ENCODE data around the gene BIRC5. TPM values are rescaled to one million over a fixed set of nuclear protein-coding genes. Genes with fewer than 3 reads are reported as not detected.

Gene BIRC5
- total RNA-seq, 1 donor from 2014 or later: 11.0 TPM

GRCh38 chr17:78202666-78203065, 11.4 kb upstream of the BIRC5 start:
- H3K9ac ChIP-seq (ENCODE audit: low read depth in 1 of 3, low read length in 3 of 3): no peak overlapping the region
- H3K27ac ChIP-seq (ENCODE audit: low read depth, low read length): no peak overlapping the region
- no peaks in the 10 kb centered on the region for H3K27me3 ChIP-seq (ENCODE audit: control insufficient read depth in 3 of 3, insufficient read depth in 3 of 3, low read length in 3 of 3)
- no peaks in the 10 kb centered on the region for H3K9me3 ChIP-seq (ENCODE audit: control insufficient read depth in 3 of 3, low read length in 3 of 3)
- peaks cover 2 to 23% (median 2%) of the 10 kb centered on the region in 3 donors for H3K36me3 ChIP-seq (ENCODE audit: control insufficient read depth in 3 of 3, insufficient read depth in 3 of 3, low read length in 3 of 3)
- no peak overlapping the region for H3K4me3 ChIP-seq (ENCODE audit: low read length in 3 of 3)
- H3K4me1 ChIP-seq (ENCODE audit: control insufficient read depth in 3 of 3, insufficient read depth in 3 of 3, low read length in 3 of 3): no peaks in the 10 kb centered on the region

- no peak overlapping the region for H3K27ac ChIP-seq (ENCODE audit: low read depth, low read length)
- no peak overlapping the region for H3K9ac ChIP-seq (ENCODE audit: low read depth in 1 of 3, low read length in 3 of 3)
- no peak overlapping the region for H3K4me3 ChIP-seq (ENCODE audit: low read length in 3 of 3)
- H3K9me3 ChIP-seq (ENCODE audit: control insufficient read depth in 3 of 3, low read length in 3 of 3): no peaks in the 10 kb centered on the region
- no peaks in the 10 kb centered on the region for H3K27me3 ChIP-seq (ENCODE audit: control insufficient read depth in 3 of 3, insufficient read depth in 3 of 3, low read length in 3 of 3)
- no peaks in the 10 kb centered on the region for H3K4me1 ChIP-seq (ENCODE audit: control insufficient read depth in 3 of 3, insufficient read depth in 3 of 3, low read length in 3 of 3)
- H3K36me3 ChIP-seq (ENCODE audit: control insufficient read depth in 3 of 3, insufficient read depth in 3 of 3, low read length in 3 of 3): peaks cover 2 to 19% (median 2%) of the 10 kb centered on the region in 3 donors
Observed at GRCh38 chr17:78204387-78205123, 9.5 kb upstream of the BIRC5 start.

- Histone ChIP-seq H3K9me3 (ENCODE audit: control insufficient read depth in 3 of 3, low read length in 3 of 3) (no peaks in the 10 kb centered on the region), H3K4me1 (ENCODE audit: control insufficient read depth in 3 of 3, insufficient read depth in 3 of 3, low read length in 3 of 3) (no peaks in the 10 kb centered on the region), H3K27ac (ENCODE audit: low read depth, low read length) (no peak overlapping the region), H3K4me3 (ENCODE audit: low read length in 3 of 3) (no peak overlapping the region), H3K36me3 (ENCODE audit: control insufficient read depth in 3 of 3, insufficient read depth in 3 of 3, low read length in 3 of 3) (peaks cover 2 to 19% (median 2%) of the 10 kb centered on the region in 3 donors), H3K9ac (ENCODE audit: low read depth in 1 of 3, low read length in 3 of 3) (no peak overlapping the region), H3K27me3 (ENCODE audit: control insufficient read depth in 3 of 3, insufficient read depth in 3 of 3, low read length in 3 of 3) (no peaks in the 10 kb centered on the region)
Observed at GRCh38 chr17:78205124-78205775, 8.8 kb upstream of the BIRC5 start.

- Histone ChIP-seq H3K4me1 (ENCODE audit: control insufficient read depth in 3 of 3, insufficient read depth in 3 of 3, low read length in 3 of 3) (no peaks in the 10 kb centered on the region), H3K9ac (ENCODE audit: low read depth in 1 of 3, low read length in 3 of 3) (no peak overlapping the region), H3K27ac (ENCODE audit: low read depth, low read length) (no peak overlapping the region), H3K9me3 (ENCODE audit: control insufficient read depth in 3 of 3, low read length in 3 of 3) (no peaks in the 10 kb centered on the region), H3K4me3 (ENCODE audit: low read length in 3 of 3) (no peak overlapping the region), H3K36me3 (ENCODE audit: control insufficient read depth in 3 of 3, insufficient read depth in 3 of 3, low read length in 3 of 3) (peaks cover 2 to 14% (median 2%) of the 10 kb centered on the region in 3 donors), H3K27me3 (ENCODE audit: control insufficient read depth in 3 of 3, insufficient read depth in 3 of 3, low read length in 3 of 3) (no peaks in the 10 kb centered on the region)
Observed at GRCh38 chr17:78206298-78206697, 7.8 kb upstream of the BIRC5 start.

GRCh38 chr17:78208486-78208885, 5.6 kb upstream of the BIRC5 start:
- Histone ChIP-seq H3K4me1 (ENCODE audit: control insufficient read depth in 3 of 3, insufficient read depth in 3 of 3, low read length in 3 of 3) (no peaks in the 10 kb centered on the region), H3K4me3 (ENCODE audit: low read length in 3 of 3) (no peak overlapping the region)

GRCh38 chr17:78210111-78210510, 3.9 kb upstream of the BIRC5 start:
- H3K9ac ChIP-seq (ENCODE audit: low read depth in 1 of 3, low read length in 3 of 3): no peak overlapping the region
- H3K9me3 ChIP-seq (ENCODE audit: control insufficient read depth in 3 of 3, low read length in 3 of 3): no peaks in the 10 kb centered on the region
- H3K27ac ChIP-seq (ENCODE audit: low read depth, low read length): no peak overlapping the region
- peaks cover 5 to 6% (median 5%) of the 10 kb centered on the region in 3 donors for H3K4me1 ChIP-seq (ENCODE audit: control insufficient read depth in 3 of 3, insufficient read depth in 3 of 3, low read length in 3 of 3)
- H3K36me3 ChIP-seq (ENCODE audit: control insufficient read depth in 3 of 3, insufficient read depth in 3 of 3, low read length in 3 of 3): no peaks in the 10 kb centered on the region
- H3K27me3 ChIP-seq (ENCODE audit: control insufficient read depth in 3 of 3, insufficient read depth in 3 of 3, low read length in 3 of 3): no peaks in the 10 kb centered on the region
- H3K4me3 ChIP-seq (ENCODE audit: low read length in 3 of 3): no peak overlapping the region

More at GRCh38 chr17:78208486-78208885, 5.6 kb upstream of the BIRC5 start:
- Histone ChIP-seq H3K9me3 (ENCODE audit: control insufficient read depth in 3 of 3, low read length in 3 of 3) (no peaks in the 10 kb centered on the region), H3K27ac (ENCODE audit: low read depth, low read length) (no peak overlapping the region), H3K9ac (ENCODE audit: low read depth in 1 of 3, low read length in 3 of 3) (no peak overlapping the region), H3K27me3 (ENCODE audit: control insufficient read depth in 3 of 3, insufficient read depth in 3 of 3, low read length in 3 of 3) (no peaks in the 10 kb centered on the region), H3K36me3 (ENCODE audit: control insufficient read depth in 3 of 3, insufficient read depth in 3 of 3, low read length in 3 of 3) (peaks cover 0 to 11% (median under 1%) of the 10 kb centered on the region in 3 donors)

GRCh38 chr17:78211032-78211431, 3.0 kb upstream of the BIRC5 start:
- H3K9ac ChIP-seq (ENCODE audit: low read depth in 1 of 3, low read length in 3 of 3): no peak overlapping the region
- no peaks in the 10 kb centered on the region for H3K36me3 ChIP-seq (ENCODE audit: control insufficient read depth in 3 of 3, insufficient read depth in 3 of 3, low read length in 3 of 3)
- no peak overlapping the region for H3K4me3 ChIP-seq (ENCODE audit: low read length in 3 of 3)
- H3K27me3 ChIP-seq (ENCODE audit: control insufficient read depth in 3 of 3, insufficient read depth in 3 of 3, low read length in 3 of 3): no peaks in the 10 kb centered on the region
- no peaks in the 10 kb centered on the region for H3K9me3 ChIP-seq (ENCODE audit: control insufficient read depth in 3 of 3, low read length in 3 of 3)
- no peak overlapping the region for H3K27ac ChIP-seq (ENCODE audit: low read depth, low read length)
- peaks cover 5 to 6% (median 5%) of the 10 kb centered on the region in 3 donors for H3K4me1 ChIP-seq (ENCODE audit: control insufficient read depth in 3 of 3, insufficient read depth in 3 of 3, low read length in 3 of 3)

GRCh38 chr17:78214706-78215061, 631 bp downstream of the BIRC5 start:
- peak overlapping the region in 2 of 3 donors; percentile 60 to 69 for H3K4me3 ChIP-seq (ENCODE audit: low read length in 3 of 3)
- H3K27ac ChIP-seq (ENCODE audit: low read depth, low read length): no peak overlapping the region
- no peaks in the 10 kb centered on the region for H3K9me3 ChIP-seq (ENCODE audit: control insufficient read depth in 3 of 3, low read length in 3 of 3)
- peaks cover 5 to 6% (median 5%) of the 10 kb centered on the region in 3 donors for H3K4me1 ChIP-seq (ENCODE audit: control insufficient read depth in 3 of 3, insufficient read depth in 3 of 3, low read length in 3 of 3)
- H3K27me3 ChIP-seq (ENCODE audit: control insufficient read depth in 3 of 3, insufficient read depth in 3 of 3, low read length in 3 of 3): no peaks in the 10 kb centered on the region
- no peaks in the 10 kb centered on the region for H3K36me3 ChIP-seq (ENCODE audit: control insufficient read depth in 3 of 3, insufficient read depth in 3 of 3, low read length in 3 of 3)
- peak overlapping the region in 1 of 3 donors; percentile 57 for H3K9ac ChIP-seq (ENCODE audit: low read depth in 1 of 3, low read length in 3 of 3)

- Histone ChIP-seq H3K9ac (ENCODE audit: low read depth in 1 of 3, low read length in 3 of 3) (no peak overlapping the region), H3K36me3 (ENCODE audit: control insufficient read depth in 3 of 3, insufficient read depth in 3 of 3, low read length in 3 of 3) (no peaks in the 10 kb centered on the region), H3K27ac (ENCODE audit: low read depth, low read length) (no peak overlapping the region)
Observed at GRCh38 chr17:78219396-78220150, 5.5 kb downstream of the BIRC5 start.

GRCh38 chr17:78223061-78223460, 9.0 kb downstream of the BIRC5 start:
- no peak overlapping the region for H3K9ac ChIP-seq (ENCODE audit: low read depth in 1 of 3, low read length in 3 of 3)
- H3K27me3 ChIP-seq (ENCODE audit: control insufficient read depth in 3 of 3, insufficient read depth in 3 of 3, low read length in 3 of 3): peaks cover 0 to 27% (median 4%) of the 10 kb centered on the region in 3 donors
- no peaks in the 10 kb centered on the region for H3K9me3 ChIP-seq (ENCODE audit: control insufficient read depth in 3 of 3, low read length in 3 of 3)
- H3K27ac ChIP-seq (ENCODE audit: low read depth, low read length): no peak overlapping the region
- H3K36me3 ChIP-seq (ENCODE audit: control insufficient read depth in 3 of 3, insufficient read depth in 3 of 3, low read length in 3 of 3): no peaks in the 10 kb centered on the region
- peaks cover 8% of the 10 kb centered on the region in 3 donors for H3K4me1 ChIP-seq (ENCODE audit: control insufficient read depth in 3 of 3, insufficient read depth in 3 of 3, low read length in 3 of 3)
- no peak overlapping the region for H3K4me3 ChIP-seq (ENCODE audit: low read length in 3 of 3)

More at GRCh38 chr17:78219396-78220150, 5.5 kb downstream of the BIRC5 start:
- Histone ChIP-seq H3K4me3 (ENCODE audit: low read length in 3 of 3) (no peak overlapping the region), H3K4me1 (ENCODE audit: control insufficient read depth in 3 of 3, insufficient read depth in 3 of 3, low read length in 3 of 3) (peaks cover 4 to 7% (median 5%) of the 10 kb centered on the region in 3 donors), H3K9me3 (ENCODE audit: control insufficient read depth in 3 of 3, low read length in 3 of 3) (no peaks in the 10 kb centered on the region), H3K27me3 (ENCODE audit: control insufficient read depth in 3 of 3, insufficient read depth in 3 of 3, low read length in 3 of 3) (peaks cover 0 to 7% (median 0%) of the 10 kb centered on the region in 3 donors)
